Measurements from ENCODE around the gene ADGRV1. TPM values are rescaled to one million over a fixed set of nuclear protein-coding genes. Genes with fewer than 3 reads are reported as not detected.
A peak's percentile ranks its signal among the peaks of the same experiment; 100 is the strongest.

Gene ADGRV1
- total RNA-seq, 1 experiment from 2014 or later, result 64.8 TPM

- H3K18ac ChIP-seq (ENCODE audit: insufficient read length, low read depth, low read length), result no peak overlapping the region
- no peak overlapping the region for H3K14ac ChIP-seq (ENCODE audit: insufficient read depth, low read length)
- no peak overlapping the region for H3K27ac ChIP-seq (ENCODE audit: insufficient read length, low read depth, low read length)
- Mint-ChIP-seq H3K27ac (no peak overlapping the region), H3K27me3 (ENCODE audit: low read depth) (no peaks in the 10 kb centered on the region; the same call in 1 of the 2 replicates), H3K4me3 (no peak overlapping the region), H3K9me3 (peaks cover 0 to 12% of the 10 kb centered on the region in 2 experiments; a peak in 2 of 5 replicates), H3K36me3 (ENCODE audit: insufficient read depth in 1 of 3, low read depth in 3 of 3) (peaks cover 37 to 58% (median 45%) of the 10 kb centered on the region in 3 experiments), H3K4me1 (0 out of 4 replicates have a peak, but pooled peaks cover 3% of the 10 kb centered on the region in 2 experiments)
- DNase-seq, result no peak
- no peak overlapping the region for H2BK15ac ChIP-seq (ENCODE audit: low read depth, low read length)
- no peak overlapping the region for H2BK20ac ChIP-seq (ENCODE audit: low read depth, low read length, poor library complexity, severe bottlenecking)
- no peaks in the 10 kb centered on the region for H3K79me1 ChIP-seq (ENCODE audit: insufficient read depth, low read depth, low read length, poor library complexity, severe bottlenecking)
- H4K20me1 ChIP-seq (ENCODE audit: control insufficient read depth, insufficient read depth, insufficient read length), result no peaks in the 10 kb centered on the region
- no peak overlapping the region for H2AK5ac ChIP-seq (ENCODE audit: insufficient read length, low read length)
- no peaks in the 10 kb centered on the region for H3K23me2 ChIP-seq (ENCODE audit: insufficient read length, low read depth, low read length, poor library complexity, severe bottlenecking)
- no CpG with 5 or more reads among the region's 2 CpGs for WGBS (ENCODE audit: extremely low coverage, insufficient read length, low lambda C conversion rate)
- no peak overlapping the region for H4K5ac ChIP-seq (ENCODE audit: insufficient read length, low read depth, low read length)
- no peaks in the 10 kb centered on the region for H3K27me3 ChIP-seq (ENCODE audit: insufficient read depth, low read length)
- H3T11ph ChIP-seq (ENCODE audit: low read length), result no peak overlapping the region
- H3K9me3 ChIP-seq (ENCODE audit: control insufficient read depth, low read depth, low read length), result peaks cover 3% of the 10 kb centered on the region
- H3K56ac ChIP-seq (ENCODE audit: insufficient read length, low read depth, low read length), result no peak overlapping the region
- H3K4me1 ChIP-seq (ENCODE audit: insufficient read depth, low read length), result no peaks in the 10 kb centered on the region
- no peak overlapping the region for H3K4ac ChIP-seq (ENCODE audit: low read depth, low read length)
- no peak overlapping the region for H2BK5ac ChIP-seq (ENCODE audit: insufficient read length, low read length)
- H3K23ac ChIP-seq (ENCODE audit: insufficient read length, low read depth, low read length), result no peak overlapping the region
- H3K4me2 ChIP-seq (ENCODE audit: insufficient read depth, insufficient read length, low read length), result no peak overlapping the region
- peak; percentile 41 for TF ChIP-seq CTCF (conservative IDR thresholded peaks at IDR 0.05)
- H2BK12ac ChIP-seq (ENCODE audit: insufficient read length, low read depth, low read length), result no peak overlapping the region
- no peak overlapping the region for H4K8ac ChIP-seq (replicated peaks; ENCODE audit: insufficient read length, low read depth, low read length)
- no peak overlapping the region for H3K9ac ChIP-seq (ENCODE audit: extremely low read depth, insufficient read length, low read length)
- H2BK120ac ChIP-seq (ENCODE audit: low read depth, low read length, poor library complexity, severe bottlenecking), result no peak overlapping the region
- no peaks in the 10 kb centered on the region; the same call in 1 of the 2 replicates for H3K79me2 ChIP-seq (ENCODE audit: insufficient read depth, low read length)
- no peak overlapping the region for H2AFZ ChIP-seq (ENCODE audit: low read length)
- H4K91ac ChIP-seq (ENCODE audit: insufficient read length, low read depth, low read length), result no peak overlapping the region
Observed at GRCh38 chr5:90689064-90689463, 130.5 kb downstream of the ADGRV1 start.

Measured in H9 (cell line).